ENCODE data around the gene SLC13A4.
"Not testable (repeated sequence)": the region's sequence is repeated elsewhere in the genome, so short reads cannot be mapped to it uniquely, and the experiment has no call there.

The SLC13A4 gene

DNA sequence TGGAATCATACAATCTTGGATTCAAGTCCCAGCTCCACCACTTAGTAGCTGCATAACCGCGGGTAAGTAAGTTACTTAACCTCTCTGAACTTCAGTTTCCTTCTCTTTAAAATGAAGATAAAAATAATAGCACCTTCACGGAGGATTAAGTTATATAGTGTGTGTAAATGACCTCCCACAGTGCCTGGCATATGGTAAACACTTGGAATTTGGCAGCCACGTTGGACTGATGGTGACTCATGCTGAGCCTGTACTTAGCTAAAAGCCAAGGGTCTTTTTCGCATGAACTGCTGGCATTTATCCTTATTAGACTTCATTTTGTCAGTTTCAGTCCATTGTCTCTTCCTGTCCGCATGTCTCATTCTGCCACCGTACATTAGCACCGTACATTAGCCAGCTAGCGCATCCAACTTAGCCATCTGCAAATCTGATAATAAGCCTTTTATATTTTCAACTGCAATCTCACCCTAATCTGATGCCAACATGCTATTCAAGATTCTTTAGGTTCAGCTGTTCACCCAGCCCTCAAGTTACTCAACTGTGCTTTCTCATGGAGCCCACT is 11.2 kb downstream of the SLC13A4 start:
- DNase-seq: peak; percentile 62

DNA sequence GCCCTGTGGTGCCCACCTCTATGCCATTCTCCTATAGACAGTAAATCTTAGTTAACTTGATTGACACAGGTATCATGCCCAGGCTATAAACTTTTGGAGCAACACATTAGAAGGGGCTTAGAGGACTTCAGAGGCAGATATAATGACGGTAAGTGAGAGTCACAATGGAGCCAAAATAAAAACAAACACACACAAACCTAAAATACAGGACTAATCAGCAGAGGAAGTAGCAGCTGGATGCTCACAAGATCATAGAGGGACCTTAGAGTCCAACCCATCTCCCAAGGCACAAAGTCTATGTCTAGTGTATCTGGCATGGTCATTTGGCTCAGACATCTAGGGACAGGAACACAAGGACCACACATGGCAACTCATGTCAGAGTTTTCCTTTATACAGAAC is 12.3 kb downstream of the SLC13A4 start:
- no peak for DNase-seq

DNA sequence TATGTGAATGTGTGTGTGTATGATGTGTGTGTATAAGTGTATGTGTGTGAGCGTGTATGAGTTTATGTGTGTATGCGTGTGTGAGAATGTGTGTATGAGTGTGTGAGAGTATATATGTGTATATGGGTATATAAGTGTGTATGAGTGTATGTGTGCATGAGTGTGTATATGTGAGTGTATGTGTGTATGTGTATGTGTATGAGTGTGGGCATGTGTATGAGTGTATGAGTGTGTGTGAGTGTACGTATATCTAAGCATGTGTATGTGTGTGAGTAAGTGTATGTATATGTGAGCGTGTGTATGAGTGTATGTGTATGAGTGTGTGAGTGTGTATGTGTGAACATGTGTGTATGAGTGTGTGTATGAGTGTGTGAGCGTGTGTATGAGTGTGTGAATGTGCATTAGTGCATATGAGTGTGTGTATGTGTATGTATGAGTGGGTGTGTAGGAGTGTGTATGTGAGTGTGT is 12.9 kb downstream of the SLC13A4 start:
- DNase-seq: no peak

DNA sequence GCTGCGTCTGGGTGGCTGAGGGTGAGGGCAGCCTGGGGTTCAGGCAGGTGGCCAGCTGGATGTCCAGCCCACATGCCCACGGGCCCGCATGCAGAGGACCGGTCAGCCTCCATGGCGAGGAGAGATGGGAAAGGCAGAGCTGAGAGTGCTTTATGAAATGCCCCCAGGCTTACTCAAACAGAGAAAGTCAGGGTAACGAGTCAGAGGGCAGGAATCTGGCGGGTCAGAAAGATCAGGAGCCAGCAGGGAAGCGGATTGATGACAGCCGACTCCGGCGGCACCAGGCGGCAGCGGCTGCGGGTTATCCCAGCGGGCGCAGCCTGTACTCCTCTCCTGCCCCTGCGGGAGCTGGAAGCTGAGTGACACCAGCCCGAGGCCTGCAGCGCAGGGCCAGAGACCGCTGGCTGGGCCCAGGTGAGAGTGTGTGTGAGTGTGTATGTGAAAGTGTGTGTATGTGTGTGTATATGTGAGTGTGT is 13.4 kb downstream of the SLC13A4 start:
- DNase-seq: no peak

DNA sequence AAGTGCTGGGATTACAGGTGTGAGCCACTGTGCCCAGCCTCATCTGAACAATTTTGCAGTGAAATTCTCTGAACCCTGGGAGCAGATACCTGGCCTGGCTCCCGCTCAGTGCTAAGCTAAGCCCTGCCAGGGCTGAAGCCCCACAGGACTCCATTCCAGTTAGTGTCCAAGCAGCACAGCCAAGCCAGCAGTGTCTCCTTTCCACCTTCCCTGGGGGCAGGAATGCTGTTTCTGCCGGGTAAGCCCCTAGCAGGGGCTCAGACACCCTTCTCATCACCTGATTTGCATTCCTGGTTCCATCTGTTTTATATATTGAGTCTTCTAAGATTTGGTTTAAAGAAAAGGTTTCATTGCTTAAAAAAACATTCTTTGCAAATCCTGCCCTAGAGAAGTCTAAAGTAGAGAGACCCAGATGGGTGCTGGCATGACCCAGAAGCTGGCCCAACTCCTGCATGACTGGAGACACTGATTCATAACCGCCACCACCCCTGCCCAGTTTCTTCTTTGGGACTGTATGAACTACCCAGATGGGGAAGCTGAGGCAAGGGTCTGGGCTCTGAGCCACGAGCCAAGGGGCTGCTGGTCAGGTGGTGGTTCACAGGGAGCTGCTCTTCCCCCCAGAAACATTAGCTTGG is 14.0 kb downstream of the SLC13A4 start:
- no peak for DNase-seq

DNA sequence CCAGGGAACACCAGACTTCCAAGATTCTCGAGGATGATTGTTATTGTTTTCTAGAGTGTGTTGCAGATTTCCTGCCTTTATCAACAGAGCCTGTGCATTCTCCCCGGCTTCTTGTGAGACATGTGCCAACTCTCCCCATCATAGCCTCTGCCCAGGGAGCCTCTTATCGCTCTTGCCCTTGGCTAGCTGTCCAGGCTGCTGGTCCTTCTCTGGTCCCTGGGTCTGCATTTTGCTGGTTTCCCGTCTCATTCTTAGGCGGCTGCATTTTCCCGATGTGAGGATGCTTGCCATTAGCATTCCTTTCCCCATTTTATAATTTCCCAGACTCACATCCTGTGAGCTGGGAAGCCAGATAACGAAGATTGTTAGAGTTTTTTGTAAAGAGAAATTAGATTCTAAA is 15.2 kb downstream of the SLC13A4 start:
- DNase-seq: no peak

DNA sequence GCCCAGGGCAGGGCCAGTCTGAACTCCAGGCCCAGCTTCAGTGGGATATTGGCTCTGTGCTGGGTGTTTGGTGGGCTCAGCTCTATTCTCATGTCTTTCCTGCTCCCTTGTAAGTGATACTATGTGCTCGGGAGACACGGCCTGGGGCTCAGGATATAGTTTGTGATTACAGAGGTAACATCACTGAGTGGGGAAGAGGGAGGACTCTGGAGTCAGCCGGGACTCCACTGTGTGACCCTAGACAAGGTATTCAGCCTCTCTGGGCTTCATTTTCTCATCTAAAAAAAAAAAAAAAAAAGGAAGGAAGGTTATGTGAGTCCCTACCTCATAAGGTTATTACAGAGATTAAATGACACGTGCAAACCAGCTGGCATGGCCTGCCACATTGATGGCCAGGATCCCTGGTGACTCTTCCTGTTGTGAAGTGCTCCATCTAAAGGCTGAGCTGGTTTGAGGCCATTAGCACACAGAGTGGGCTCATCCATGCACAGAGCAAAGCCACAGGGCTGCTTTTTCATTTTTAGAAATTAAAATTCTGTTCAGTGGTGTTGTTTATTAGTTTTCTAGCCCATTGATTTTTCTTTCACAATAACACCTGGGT is 15.7 kb downstream of the SLC13A4 start:
- DNase-seq: peak; percentile 60

DNA sequence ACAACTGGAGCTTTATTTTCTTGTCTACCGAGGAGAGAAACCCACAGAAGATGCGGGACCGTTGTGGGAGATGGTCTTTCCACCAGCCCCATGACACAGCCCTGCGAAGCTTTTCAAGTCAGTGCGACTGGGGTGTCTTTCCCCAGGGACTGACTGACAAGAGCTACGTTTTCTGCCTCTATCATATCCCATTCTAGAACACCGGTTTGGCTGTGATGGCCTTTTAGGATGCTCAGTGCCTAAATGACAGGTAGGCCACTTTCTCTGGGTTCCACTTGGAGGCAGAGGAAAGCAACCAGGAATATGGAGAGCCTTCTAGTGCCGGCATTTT is 16.9 kb downstream of the SLC13A4 start:
- no peak for DNase-seq

DNA sequence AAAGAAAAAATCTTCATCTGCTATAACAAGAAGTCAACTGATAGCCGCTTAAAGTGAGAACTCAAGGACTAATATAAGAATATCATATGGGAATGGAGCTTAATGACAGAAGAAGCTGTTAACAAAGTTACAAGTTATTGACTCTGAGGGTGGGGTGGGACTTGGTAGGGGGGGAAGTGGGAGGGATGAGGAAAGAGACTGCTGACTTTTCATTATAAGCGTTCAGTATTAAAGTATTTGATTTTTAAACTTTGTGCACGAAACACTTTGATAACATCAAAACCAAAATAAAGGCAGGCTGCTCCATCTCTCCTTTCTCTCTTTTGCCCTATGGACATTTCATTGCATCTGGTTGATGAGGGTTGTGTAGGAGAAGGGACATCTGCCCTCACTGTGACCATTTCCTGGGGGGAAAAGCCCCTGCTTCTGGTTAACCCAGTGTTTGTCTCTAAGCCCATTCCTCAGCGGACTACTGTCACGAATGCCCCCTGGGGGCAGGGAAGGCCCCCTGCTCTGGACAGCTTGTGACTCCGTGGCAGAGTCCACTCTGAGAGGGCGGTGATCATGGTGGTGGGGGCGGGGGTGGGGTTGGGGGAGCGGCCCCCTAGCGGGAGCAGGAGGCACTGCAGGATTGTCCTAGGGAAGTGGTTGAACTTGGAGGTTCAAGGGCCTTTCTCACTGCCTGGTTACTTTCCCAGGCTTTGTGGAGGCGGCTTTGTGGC is 17.4 kb downstream of the SLC13A4 start:
- DNase-seq: no peak

DNA sequence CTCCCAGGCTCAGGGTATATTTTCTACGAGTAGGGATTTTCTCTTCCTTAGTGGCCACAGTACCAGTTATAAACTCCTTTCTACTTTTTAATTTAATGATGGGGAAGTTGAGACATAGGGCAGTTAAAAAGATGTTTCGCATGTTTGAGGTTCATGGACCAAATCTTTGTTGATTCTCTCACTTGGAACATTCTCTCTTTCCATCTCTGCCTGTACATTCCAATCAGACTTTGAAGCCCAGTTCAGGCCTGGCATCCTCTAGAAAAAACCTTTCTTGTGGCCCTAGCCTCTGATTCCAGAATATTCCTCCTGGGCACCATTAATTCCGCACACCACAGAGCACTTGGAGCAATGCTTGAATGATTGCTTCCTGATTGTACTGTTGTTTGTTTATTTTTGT is 18.5 kb downstream of the SLC13A4 start:
- no peak for DNase-seq

DNA sequence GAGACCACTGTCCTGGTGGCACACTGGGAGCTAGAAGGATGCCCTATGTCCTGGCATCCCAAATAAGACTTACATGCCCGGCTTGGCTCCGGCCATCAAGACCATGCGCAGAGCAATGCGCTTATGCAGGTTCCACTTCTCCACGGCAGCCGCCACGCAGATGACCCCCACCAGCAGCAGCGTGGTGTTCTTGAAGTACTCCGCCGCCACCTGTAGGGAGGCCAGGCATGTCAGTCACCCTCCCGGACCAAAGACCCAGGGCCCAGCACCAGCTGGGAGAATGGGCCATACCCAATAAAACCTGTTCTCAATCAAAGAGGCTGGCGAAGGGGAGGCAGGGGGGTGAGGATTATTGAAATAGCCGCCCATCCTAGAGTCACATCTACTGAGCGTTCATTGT is 19.9 kb downstream of the SLC13A4 start:
- no peak for DNase-seq

DNA sequence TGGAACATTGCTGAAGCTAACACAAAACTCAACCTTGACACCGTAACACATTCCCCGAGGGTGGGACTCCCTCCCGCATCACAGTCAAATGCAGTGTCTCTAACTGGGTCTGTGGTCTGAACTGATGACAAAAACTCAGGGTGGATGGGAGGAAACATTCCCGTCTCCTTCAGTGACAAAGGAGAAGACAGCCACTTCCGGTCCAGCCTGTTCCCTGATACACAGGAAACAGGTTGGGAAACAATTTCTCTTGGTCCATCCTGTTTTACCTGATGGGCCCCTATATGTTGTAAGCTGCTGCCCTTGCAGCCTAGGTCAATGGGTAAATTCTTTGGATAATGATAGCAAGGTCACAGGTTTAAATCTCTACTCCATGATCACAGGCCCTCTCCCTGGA is 20.4 kb downstream of the SLC13A4 start:
- DNase-seq: no peak

DNA sequence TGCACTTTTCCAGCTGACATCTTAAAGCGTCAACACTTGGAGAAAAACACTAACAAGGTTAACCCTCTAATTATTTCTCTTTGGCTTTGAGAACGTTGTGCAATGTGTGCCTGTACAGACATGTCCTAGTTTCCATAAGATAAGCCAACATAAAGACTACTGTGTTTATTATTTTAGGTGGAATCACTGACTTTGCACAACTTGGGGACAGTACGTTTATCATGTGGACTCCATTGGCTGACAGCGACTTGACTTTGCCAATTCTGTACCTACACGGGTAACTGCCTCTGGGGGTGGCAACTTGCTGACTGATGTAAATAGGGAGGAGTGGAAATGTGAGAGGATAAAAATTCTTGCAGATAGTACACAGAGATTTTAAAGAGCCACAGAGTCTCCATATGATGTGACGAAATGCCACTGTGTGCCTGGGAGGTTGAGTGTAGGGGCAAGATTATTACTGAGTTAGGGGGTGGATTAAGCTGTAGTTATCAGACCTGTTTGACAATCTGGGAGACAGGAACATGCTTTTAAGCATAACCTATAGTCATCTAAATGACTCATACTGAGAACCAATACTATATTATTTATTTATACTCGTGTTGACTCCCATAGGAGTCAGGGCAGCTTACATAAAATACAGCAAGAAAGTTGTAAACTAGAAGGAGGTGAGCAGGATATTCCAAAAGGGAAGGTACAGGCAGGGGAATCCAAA is 21.0 kb downstream of the SLC13A4 start:
- no peak for DNase-seq

DNA sequence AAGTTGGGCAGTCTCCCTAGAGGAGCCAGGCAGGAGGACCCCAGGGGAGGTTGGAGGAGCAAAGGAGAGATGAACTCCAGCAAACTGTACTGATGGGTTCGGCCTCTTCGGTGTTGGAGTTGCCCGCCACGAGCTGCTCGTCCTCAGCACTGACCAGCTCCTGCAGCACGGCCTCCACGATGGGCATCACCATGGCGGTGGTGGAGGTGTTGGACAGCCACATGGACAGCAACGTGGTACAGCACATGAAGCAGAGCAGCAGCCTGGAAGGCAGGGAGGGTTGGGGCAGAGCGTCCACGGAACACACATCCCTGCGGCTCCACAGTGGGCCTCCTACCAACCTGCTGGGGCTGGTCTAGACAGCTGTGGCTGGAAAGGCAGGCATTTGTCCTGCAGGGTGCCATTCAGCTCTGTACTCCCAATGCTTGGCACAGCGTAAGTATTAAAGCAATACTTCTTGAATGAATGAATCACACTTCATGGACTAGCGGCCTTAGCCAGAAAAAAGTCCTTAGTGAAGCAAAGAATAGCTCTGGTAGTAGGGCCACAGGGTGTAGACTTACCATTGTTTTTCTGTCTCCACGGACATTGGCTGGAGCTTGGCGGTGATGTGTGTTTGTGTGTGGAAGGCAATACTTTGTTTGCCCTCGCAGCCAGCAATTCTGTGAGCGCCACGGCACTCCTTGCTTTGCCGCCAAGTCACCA is 21.8 kb downstream of the SLC13A4 start:
- no peak for DNase-seq

DNA sequence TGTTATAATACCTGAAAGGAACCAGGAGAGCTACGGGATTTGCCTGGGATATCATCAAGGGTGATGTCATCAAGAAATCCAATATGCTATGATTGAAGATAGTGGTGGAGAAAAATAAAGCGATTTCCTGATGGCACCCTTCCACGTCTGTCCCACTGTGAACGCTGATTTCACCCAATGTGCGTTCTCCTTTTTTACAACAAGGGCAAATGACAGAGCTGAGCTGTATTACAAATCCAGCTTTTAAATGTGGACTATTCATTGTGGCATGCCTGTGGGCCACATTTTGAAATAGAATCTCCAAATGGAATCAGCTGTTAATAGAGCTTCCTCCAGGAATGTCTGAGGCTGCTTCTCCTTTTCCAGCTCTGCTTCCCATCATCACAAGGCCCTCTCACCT is 23.3 kb downstream of the SLC13A4 start:
- DNase-seq: peak; percentile 93

DNA sequence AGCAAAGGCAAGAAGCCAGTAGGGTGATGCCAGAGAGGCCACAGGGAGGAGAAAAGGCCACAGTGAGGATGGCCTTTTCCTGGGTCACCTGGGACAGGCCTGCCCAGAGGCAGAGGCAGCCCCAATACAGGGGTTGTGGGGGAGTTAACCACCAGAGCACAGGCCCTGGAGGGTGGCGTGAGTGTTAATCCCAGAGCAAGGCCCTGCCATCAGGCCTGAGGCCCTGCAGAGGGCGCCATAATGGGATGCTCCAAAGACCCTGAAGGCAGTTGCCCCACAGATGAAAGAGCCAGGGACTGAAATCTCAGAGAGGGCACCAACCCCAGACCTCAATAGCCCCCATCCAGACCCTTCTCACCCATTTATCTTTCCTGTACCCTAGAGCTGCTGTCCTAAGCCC is 23.9 kb downstream of the SLC13A4 start:
- DNase-seq: no peak

DNA sequence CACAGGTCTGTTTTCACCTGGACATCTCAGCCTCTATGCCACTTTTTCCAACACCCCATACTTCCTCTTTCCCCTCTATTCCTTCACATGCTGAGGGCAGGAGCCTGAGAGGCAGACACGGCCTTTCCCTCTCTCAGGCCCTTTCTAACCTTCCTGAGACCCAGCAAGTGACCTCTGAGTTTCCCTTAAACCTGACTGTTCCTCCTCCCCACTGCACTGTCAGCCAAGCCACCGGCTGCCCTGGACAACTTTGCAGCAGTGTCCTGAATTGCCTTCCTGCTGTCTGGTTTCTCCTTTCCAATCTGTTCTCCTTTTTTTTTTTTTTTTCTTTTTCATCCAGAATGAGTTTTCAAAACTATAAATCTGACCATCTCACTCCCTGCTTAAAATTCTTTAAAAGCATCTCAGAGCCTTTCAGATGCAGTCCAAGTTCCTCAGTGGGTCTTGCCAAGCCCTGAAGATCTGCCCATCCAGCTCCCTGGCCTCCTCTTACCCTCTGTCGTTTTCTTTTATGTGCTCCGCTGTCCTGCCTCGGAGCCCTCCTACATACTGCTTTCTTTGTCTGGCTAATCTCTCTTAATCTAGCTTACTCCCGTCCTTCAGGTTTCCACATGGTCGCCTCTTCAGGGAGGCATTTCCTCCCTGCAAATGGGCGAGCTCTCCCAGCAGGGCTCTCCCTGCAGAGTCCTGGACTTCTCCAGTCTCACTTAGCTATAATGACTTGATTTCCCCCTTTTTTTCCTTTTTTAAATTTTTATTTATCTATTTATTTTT is 30.5 kb downstream of the SLC13A4 start:
- DNase-seq: no peak

DNA sequence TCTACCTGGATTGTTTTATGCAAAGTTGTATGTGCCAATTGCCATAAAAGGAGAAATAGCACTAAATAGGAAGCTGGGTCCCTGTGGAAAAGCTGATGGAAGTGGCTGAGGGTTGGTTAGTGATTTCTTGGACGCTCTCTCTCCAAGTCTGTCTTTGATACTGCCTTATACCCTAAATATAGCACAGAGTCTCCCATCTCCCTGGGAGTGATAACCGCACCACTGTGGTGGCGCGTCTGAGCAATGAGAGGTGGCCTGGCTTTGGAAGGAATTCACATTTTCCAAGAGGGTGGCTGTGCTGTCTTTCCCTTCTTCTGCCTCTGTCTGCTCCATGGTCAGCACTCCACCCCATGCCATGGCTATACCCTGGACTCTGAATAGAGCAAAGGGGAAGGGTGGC is 34.4 kb downstream of the SLC13A4 start:
- DNase-seq: no peak

DNA sequence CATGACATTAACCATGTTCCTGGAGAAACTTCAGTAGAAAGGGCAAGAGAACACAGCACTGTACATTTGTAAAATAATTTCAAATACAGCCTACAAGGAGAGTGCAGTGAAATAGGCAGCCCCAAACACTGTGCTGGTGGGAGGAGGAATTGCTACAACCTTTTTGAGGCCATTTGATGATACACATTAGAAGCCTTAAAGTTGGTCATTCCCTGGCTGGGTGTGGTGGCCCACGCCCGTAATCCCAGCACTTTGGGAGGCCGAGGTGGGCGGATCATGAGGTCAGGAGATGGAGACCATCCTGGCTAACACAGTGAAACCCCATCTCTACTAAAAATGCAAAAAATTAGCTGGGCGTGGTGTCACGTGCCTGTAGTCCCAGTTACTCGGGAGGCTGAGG is 35.4 kb downstream of the SLC13A4 start:
- not testable (repeated sequence) for DNase-seq

DNA sequence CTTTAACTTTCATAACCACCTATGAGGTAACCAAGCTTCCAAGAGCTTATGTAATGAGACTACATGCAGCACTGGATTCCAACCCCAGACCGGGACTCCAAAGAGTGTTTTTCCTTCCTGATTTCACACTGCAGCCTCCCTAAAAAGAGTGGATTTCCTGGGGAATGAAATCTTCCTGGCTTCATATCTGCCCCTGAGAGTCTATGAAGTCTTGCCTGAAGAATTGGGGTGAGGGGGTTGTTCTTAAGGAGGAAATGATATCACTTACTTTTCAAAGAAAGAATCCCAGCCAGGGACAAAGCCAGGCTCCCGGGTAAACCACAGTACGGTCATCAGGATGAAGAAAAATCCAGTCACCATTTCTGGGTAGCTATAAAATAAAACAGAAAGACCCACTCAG is 35.9 kb downstream of the SLC13A4 start:
- DNase-seq: no peak

DNA sequence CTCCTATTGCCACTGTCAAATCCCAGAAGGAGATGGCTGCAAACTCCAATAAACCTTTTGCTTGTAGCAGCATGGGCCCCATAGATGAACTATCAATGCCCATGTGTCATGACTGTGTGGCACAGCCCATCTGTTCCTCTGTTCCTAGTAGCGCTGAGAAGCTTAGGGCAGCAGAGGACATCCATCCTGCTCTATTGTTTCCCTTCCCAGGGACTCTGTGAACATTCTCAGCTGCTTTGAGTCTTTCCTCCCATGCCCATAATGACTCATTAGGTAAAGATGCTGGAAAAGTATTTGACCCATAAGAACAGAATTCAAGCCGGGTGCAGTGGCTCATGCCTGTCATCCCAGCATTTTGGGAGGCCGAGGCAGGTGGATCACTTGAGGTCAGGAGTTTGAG is 37.4 kb downstream of the SLC13A4 start:
- DNase-seq: no peak

DNA sequence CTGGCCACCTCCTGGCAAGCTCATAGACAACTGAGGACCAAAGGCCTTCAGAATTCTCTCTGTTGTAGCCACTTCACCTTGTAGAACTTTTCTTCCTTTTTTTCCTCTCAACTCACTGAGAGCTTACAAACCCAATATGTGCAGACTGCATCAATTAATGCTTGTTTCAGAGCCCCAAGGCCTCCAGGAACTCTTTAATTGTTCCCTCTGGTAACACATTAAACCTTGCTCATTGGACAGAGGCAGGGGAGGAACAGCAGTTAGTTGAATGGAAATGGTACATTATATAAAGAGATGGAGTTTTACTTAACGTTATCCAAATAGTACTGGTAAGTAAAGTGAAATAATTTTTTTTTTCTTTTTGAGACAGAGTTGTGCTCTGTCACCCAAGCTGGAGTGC is 40.5 kb downstream of the SLC13A4 start:
- DNase-seq: no peak

All from NCI-H2029 (cell line).